Liver (tissue), 9 donors: Measurements from ENCODE around the gene FILIP1L. TPM values are rescaled to one million over a fixed set of nuclear protein-coding genes. Genes with fewer than 3 reads are reported as not detected.

Experiments used
- DNase-seq: peaks from one replicate; pipeline ENCODE4 v3.0.0-alpha.2; 2017; ENCODE audit warnings: low spot score
- H3K27ac ChIP-seq, 2 donors: one replicate each; pipeline ENCODE4 v1.7.0; 2013; ENCODE audit warnings: inconsistent platforms in 2 of 2, low read length in 2 of 2, control low read depth in 1 of 2, low read depth in 1 of 2, mild to moderate bottlenecking in 1 of 2
- H3K27me3 ChIP-seq, 4 donors: one replicate each; pipeline versions ENCODE4 v1.6.1 to v1.7.0; 2013; ENCODE audit warnings: low read length in 3 of 4, inconsistent platforms in 1 of 4, mild to moderate bottlenecking in 1 of 4, moderate library complexity in 1 of 4; ENCODE audit not compliant: control insufficient read depth in 4 of 4, insufficient read depth in 4 of 4
- H3K36me3 ChIP-seq, 4 donors: one replicate each; pipeline versions ENCODE4 v1.6.1 to v1.7.0; 2013; ENCODE audit warnings: low read length in 3 of 4, mild to moderate bottlenecking in 3 of 4, low read depth in 1 of 4, moderate library complexity in 1 of 4; ENCODE audit not compliant: control insufficient read depth in 4 of 4, insufficient read depth in 3 of 4
- H3K4me1 ChIP-seq, 4 donors: one replicate each; pipeline versions ENCODE4 v1.6.1 to v1.7.0; 2013; ENCODE audit warnings: low read length in 3 of 4, mild to moderate bottlenecking in 3 of 4, moderate library complexity in 1 of 4; ENCODE audit not compliant: control insufficient read depth in 4 of 4, insufficient read depth in 4 of 4
- H3K4me3 ChIP-seq, 3 donors: one replicate each; pipeline versions ENCODE4 v1.6.1 to v1.7.0; 2013; ENCODE audit warnings: low read length in 3 of 3, control low read depth in 1 of 3, low read depth in 1 of 3, mild to moderate bottlenecking in 1 of 3
- H3K9ac ChIP-seq, 2 donors: one replicate each; pipeline ENCODE4 v1.7.0; 2013; ENCODE audit warnings: low read length in 2 of 2, mild to moderate bottlenecking in 2 of 2, moderate library complexity in 2 of 2, control low read depth in 1 of 2, low read depth in 1 of 2
- H3K9me3 ChIP-seq, 4 donors: one replicate each; pipeline versions ENCODE4 v1.6.1 to v1.7.0; 2013; ENCODE audit warnings: low read length in 3 of 4; ENCODE audit not compliant: control insufficient read depth in 4 of 4
- CTCF ChIP-seq: fragments of 150-350 bp; IDR thresholded peaks from 2 replicates; pipeline ENCODE4 v1.5.1; 2017; ENCODE audit warnings: improper control_type of control experiment, low read depth, low read length; ENCODE audit not compliant: missing input control
- EGR1 ChIP-seq, 2 donors: IDR thresholded peaks; 2 replicates each; pipeline ENCODE4 v1.6.1; 2016 to 2018; ENCODE audit warnings: antibody characterized with exemption in 2 of 2, low read depth in 2 of 2
- FOXA1 ChIP-seq: IDR thresholded peaks from 2 replicates; pipeline ENCODE4 v1.6.1; 2016; ENCODE audit warnings: antibody characterized with exemption
- FOXA2 ChIP-seq: IDR thresholded peaks from 2 replicates; pipeline ENCODE4 v1.6.1; 2016; ENCODE audit warnings: antibody characterized with exemption
- GABPA ChIP-seq, 2 donors: IDR thresholded peaks in 1 of 2; conservative IDR thresholded peaks in 1 of 2; 2 replicates each; pipeline ENCODE4 v1.6.1; 2016; ENCODE audit warnings: antibody characterized with exemption in 2 of 2, mild to moderate bottlenecking in 1 of 2, moderate library complexity in 1 of 2
- HNF4A ChIP-seq, 2 donors: conservative IDR thresholded peaks; 2 replicates each; pipeline ENCODE4 v1.6.1; 2016; ENCODE audit warnings: antibody characterized with exemption in 2 of 2, mild to moderate bottlenecking in 2 of 2
- HNF4G ChIP-seq: IDR thresholded peaks from 2 replicates; pipeline ENCODE4 v1.6.1; 2016; ENCODE audit warnings: antibody characterized with exemption
- JUND ChIP-seq, 2 donors: IDR thresholded peaks; 2 replicates each; pipeline ENCODE4 v1.6.1; 2016; ENCODE audit warnings: antibody characterized with exemption in 2 of 2
- NR2F2 ChIP-seq: IDR thresholded peaks from 2 replicates; pipeline ENCODE4 v1.6.1; 2016; ENCODE audit warnings: antibody characterized with exemption
- RAD21 ChIP-seq, 2 donors: IDR thresholded peaks; 2 replicates each; pipeline ENCODE4 v1.6.1; 2016; ENCODE audit warnings: antibody characterized with exemption in 2 of 2, mild to moderate bottlenecking in 2 of 2
- REST ChIP-seq: IDR thresholded peaks from 2 replicates; pipeline ENCODE4 v1.6.1; 2016; ENCODE audit warnings: antibody characterized with exemption, mild to moderate bottlenecking
- RXRA ChIP-seq, 2 donors: IDR thresholded peaks; 2 replicates each; pipeline ENCODE4 v1.6.1; 2017 to 2018; ENCODE audit warnings: antibody characterized with exemption in 2 of 2, mild to moderate bottlenecking in 1 of 2
- SP1 ChIP-seq: IDR thresholded peaks from 2 replicates; pipeline ENCODE4 v1.6.1; 2018; ENCODE audit warnings: antibody characterized with exemption, mild to moderate bottlenecking
- TAF1 ChIP-seq: conservative IDR thresholded peaks from 2 replicates; pipeline ENCODE4 v1.6.1; 2016; ENCODE audit warnings: antibody characterized with exemption, mild to moderate bottlenecking
- YY1 ChIP-seq: IDR thresholded peaks from 2 replicates; pipeline ENCODE4 v1.6.1; 2016; ENCODE audit warnings: antibody characterized with exemption, mild to moderate bottlenecking
- ZBTB33 ChIP-seq: IDR thresholded peaks from 2 replicates; pipeline ENCODE4 v1.6.1; 2016; ENCODE audit warnings: antibody characterized with exemption
- WGBS: extraction: QIAGEN DNeasy Blood & Tissue Kit; methylation state at CpG from one replicate; pipeline ENCODE4 v1.1.7; 2013; 5-methylcytosine and 5-hydroxymethylcytosine counted together
- polyA plus RNA-seq, 2 donors: library from polyadenylated mRNA; stranded (reverse) in 1 of 2; unstranded in 1 of 2; fragments of 200-250 nt in 1 of 2; fragments of >200 nt in 1 of 2; fragmentation: Nextera tagmentation in 1 of 2; extraction: Ambion mirVana in 1 of 2; gene quantifications; one replicate each; pipeline versions ENCODE4 v1.2.1 to v1.2.3, GENCODE V29; 2013 to 2015
- total RNA-seq, 2 donors: library from RNA; depleted of rRNA; stranded (reverse); fragments of >200 nt; gene quantifications; one replicate each; pipeline ENCODE4 v1.2.3, GENCODE V29; 2014
- TF ChIP-seq, protein P1 (sequence below): IDR thresholded peaks from 2 replicates; pipeline ENCODE4 v1.6.1; 2016; ENCODE audit warnings: antibody characterized with exemption
- TF ChIP-seq, protein P2 (sequence below): IDR thresholded peaks from 2 replicates; pipeline ENCODE4 v1.6.1; 2016; ENCODE audit warnings: antibody characterized with exemption
- donor health status: healthy.
- donor health status: healthy.
- donor health status: healthy.
- donor health status: healthy.
- donor health status: healthy.

Gene FILIP1L
- total and polyA plus RNA-seq, 4 donors, result 1.4 to 6.5 (median 1.9) TPM

DNA sequence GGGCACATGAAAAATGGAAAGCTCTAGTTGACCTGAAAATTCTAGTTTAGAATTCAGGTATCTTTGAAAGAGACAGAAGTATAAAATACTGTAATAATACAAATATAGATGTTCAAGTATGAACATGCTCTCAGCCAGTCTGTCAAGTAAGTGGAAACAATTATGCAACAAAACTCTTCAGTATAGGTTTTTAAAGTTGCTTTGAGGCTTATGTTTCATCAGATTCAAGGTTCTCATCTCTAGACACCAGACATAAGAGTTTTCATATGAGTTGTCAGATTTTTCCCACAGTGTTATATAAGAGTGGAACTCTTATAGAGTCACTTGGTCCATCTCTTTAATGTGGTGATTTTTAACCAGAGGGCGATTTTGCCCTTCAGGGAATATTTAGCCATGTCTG, 274.7 kb downstream of the FILIP1L start:
- no peak for TF ChIP-seq RXRA (IDR thresholded peaks at IDR 0.05)
- no peak for TF ChIP-seq EGR1 (IDR thresholded peaks at IDR 0.05; ENCODE audit: low read depth in 2 of 2)
- no peak for TF ChIP-seq CTCF
- TF ChIP-seq SP1, result no peak
- no peak for TF ChIP-seq FOXA2
- no peak for TF ChIP-seq GABPA (IDR thresholded peaks at IDR 0.05 in 1 of 2, conservative IDR thresholded peaks at IDR 0.05 in 1 of 2)
- TF ChIP-seq, protein P1, sequence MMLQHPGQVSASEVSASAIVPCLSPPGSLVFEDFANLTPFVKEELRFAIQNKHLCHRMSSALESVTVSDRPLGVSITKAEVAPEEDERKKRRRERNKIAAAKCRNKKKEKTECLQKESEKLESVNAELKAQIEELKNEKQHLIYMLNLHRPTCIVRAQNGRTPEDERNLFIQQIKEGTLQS, result no peak
- TF ChIP-seq YY1, result no peak
- no peak for TF ChIP-seq NR2F2
- no peak for TF ChIP-seq RAD21 (IDR thresholded peaks at IDR 0.05)
- no peak for TF ChIP-seq HNF4G
- no peak for TF ChIP-seq ZBTB33
- TF ChIP-seq, protein P2, sequence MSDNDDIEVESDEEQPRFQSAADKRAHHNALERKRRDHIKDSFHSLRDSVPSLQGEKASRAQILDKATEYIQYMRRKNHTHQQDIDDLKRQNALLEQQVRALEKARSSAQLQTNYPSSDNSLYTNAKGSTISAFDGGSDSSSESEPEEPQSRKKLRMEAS, result no peak
- TF ChIP-seq TAF1, result no peak
- no peak for TF ChIP-seq HNF4A (conservative IDR thresholded peaks at IDR 0.05)
- no peak for TF ChIP-seq REST
- TF ChIP-seq FOXA1, result no peak
- TF ChIP-seq JUND (IDR thresholded peaks at IDR 0.05), result no peak
- WGBS, result 82% methylated on average over 1 of the region's 1 CpG

More for the DNA sequence above, 274.7 kb downstream of the FILIP1L start:
- Histone ChIP-seq H3K9ac (no peak overlapping the region), H3K27ac (no peak overlapping the region), H3K9me3 (no peaks in the 10 kb centered on the region), H3K36me3 (peaks cover 0 to 4% (median 0%) of the 10 kb centered on the region in 4 donors), H3K27me3 (no peaks in the 10 kb centered on the region), H3K4me1 (peaks cover 0 to 3% (median 0%) of the 10 kb centered on the region in 4 donors), H3K4me3 (no peak overlapping the region)
- DNase-seq, result no peak
